ENCODE results near the gene CAMP. TPM values are rescaled to one million over a fixed set of nuclear protein-coding genes. Genes with fewer than 3 reads are reported as not detected.
A peak's percentile ranks its signal among the peaks of the same experiment; 100 is the strongest.

The CAMP gene
- total RNA-seq, 1 donor from 2014 or later, result not detected

- no peaks in the 10 kb centered on the region for H3K27me3 Mint-ChIP-seq
- DNase-seq (ENCODE audit: extremely low spot score, unreplicated experiment), result no peak
- TF ChIP-seq CTCF (conservative IDR thresholded peaks at IDR 0.05), result no peak
- H3K4me1 Mint-ChIP-seq (ENCODE audit: unreplicated experiment), result peaks cover 15% of the 10 kb centered on the region
- H3K4me3 Mint-ChIP-seq, result no peak overlapping the region
- H3K9me3 Mint-ChIP-seq, result no peaks in the 10 kb centered on the region
- H3K36me3 Mint-ChIP-seq, result peaks cover 4% of the 10 kb centered on the region
- peak overlapping the region; percentile 93 for H3K27ac Mint-ChIP-seq
Observed at GRCh38 chr3:48189321-48189720, 34.0 kb upstream of the CAMP start.

- peaks cover 1% of the 10 kb centered on the region for H3K36me3 Mint-ChIP-seq
- H3K4me3 Mint-ChIP-seq, result no peak overlapping the region
- peaks cover 9% of the 10 kb centered on the region for H3K4me1 Mint-ChIP-seq (ENCODE audit: unreplicated experiment)
- no peak for TF ChIP-seq CTCF (conservative IDR thresholded peaks at IDR 0.05)
- H3K27me3 Mint-ChIP-seq, result no peaks in the 10 kb centered on the region
- no peak for DNase-seq (ENCODE audit: extremely low spot score, unreplicated experiment)
- no peak overlapping the region for H3K27ac Mint-ChIP-seq
- H3K9me3 Mint-ChIP-seq, result no peaks in the 10 kb centered on the region
Observed at GRCh38 chr3:48190911-48191310, 32.4 kb upstream of the CAMP start.

GRCh38 chr3:48194446-48195071 lies 28.7 kb upstream of the CAMP start:
- Mint-ChIP-seq H3K9me3 (no peaks in the 10 kb centered on the region), H3K27ac (no peak overlapping the region), H3K4me1 (ENCODE audit: unreplicated experiment) (no peaks in the 10 kb centered on the region), H3K36me3 (no peaks in the 10 kb centered on the region), H3K4me3 (no peak overlapping the region), H3K27me3 (no peaks in the 10 kb centered on the region)
- TF ChIP-seq CTCF (conservative IDR thresholded peaks at IDR 0.05), result peak; percentile 86
- DNase-seq (ENCODE audit: extremely low spot score, unreplicated experiment), result no peak

GRCh38 chr3:48196611-48197010 lies 26.7 kb upstream of the CAMP start:
- no peaks in the 10 kb centered on the region for H3K9me3 Mint-ChIP-seq
- H3K4me3 Mint-ChIP-seq, result no peak overlapping the region
- no peak for TF ChIP-seq CTCF (conservative IDR thresholded peaks at IDR 0.05)
- no peak for DNase-seq (ENCODE audit: extremely low spot score, unreplicated experiment)
- H3K36me3 Mint-ChIP-seq, result no peaks in the 10 kb centered on the region
- no peak overlapping the region for H3K27ac Mint-ChIP-seq
- H3K27me3 Mint-ChIP-seq, result no peaks in the 10 kb centered on the region
- no peaks in the 10 kb centered on the region for H3K4me1 Mint-ChIP-seq (ENCODE audit: unreplicated experiment)

GRCh38 chr3:48199117-48199516 lies 24.2 kb upstream of the CAMP start:
- no peaks in the 10 kb centered on the region for H3K4me1 Mint-ChIP-seq (ENCODE audit: unreplicated experiment)
- H3K27ac Mint-ChIP-seq, result no peak overlapping the region
- no peak for TF ChIP-seq CTCF (conservative IDR thresholded peaks at IDR 0.05)
- no peaks in the 10 kb centered on the region for H3K27me3 Mint-ChIP-seq
- no peak for DNase-seq (ENCODE audit: extremely low spot score, unreplicated experiment)
- no peaks in the 10 kb centered on the region for H3K9me3 Mint-ChIP-seq
- no peaks in the 10 kb centered on the region for H3K36me3 Mint-ChIP-seq
- H3K4me3 Mint-ChIP-seq, result no peak overlapping the region

- no peak for TF ChIP-seq CTCF (conservative IDR thresholded peaks at IDR 0.05)
- DNase-seq (ENCODE audit: extremely low spot score, unreplicated experiment), result no peak
- no peaks in the 10 kb centered on the region for H3K36me3 Mint-ChIP-seq
- H3K27me3 Mint-ChIP-seq, result no peaks in the 10 kb centered on the region
- no peak overlapping the region for H3K4me3 Mint-ChIP-seq
- H3K4me1 Mint-ChIP-seq (ENCODE audit: unreplicated experiment), result no peaks in the 10 kb centered on the region
- H3K9me3 Mint-ChIP-seq, result no peaks in the 10 kb centered on the region
- H3K27ac Mint-ChIP-seq, result no peak overlapping the region
Observed at GRCh38 chr3:48202632-48203031, 20.7 kb upstream of the CAMP start.

Measured in type B pancreatic cell (in vitro differentiated cells).